SK-N-MC (cell line): ENCODE results near the gene MRPL55.

Experiments
- EZH2 ChIP-seq: fragments of 200-600 bp; sonication (generic); IDR thresholded peaks from one replicate; pipeline ENCODE4 v1.6.1; 2017; ENCODE audit warnings: antibody characterized with exemption
- POLR2AphosphoS5 ChIP-seq: IDR thresholded peaks from 2 replicates; pipeline ENCODE4 v1.6.1; 2012; ENCODE audit warnings: mild to moderate bottlenecking, low read depth, low read length, borderline replicate concordance

DNA sequence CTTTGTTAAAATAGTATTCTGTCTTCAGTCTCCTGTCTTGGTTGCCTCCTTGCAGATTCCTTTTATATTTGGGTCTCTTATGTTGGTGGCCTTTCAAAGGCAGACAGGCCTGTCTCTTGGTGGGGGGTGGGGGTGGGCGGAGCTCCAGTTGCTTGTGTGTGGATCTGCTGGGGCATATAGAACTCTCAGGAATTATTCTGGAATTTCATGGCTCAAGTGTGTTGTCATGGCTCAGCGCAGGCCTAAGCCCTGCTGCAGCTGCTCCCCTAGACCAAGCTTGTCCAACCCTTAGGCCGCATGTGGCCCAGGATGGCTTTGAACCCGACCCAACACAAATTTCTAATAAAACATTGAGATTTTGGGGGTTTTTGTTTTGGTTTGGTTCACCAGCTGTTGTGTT is 13.9 kb downstream of the MRPL55 start:
- TF ChIP-seq POLR2AphosphoS5 (no peak), EZH2 (no peak)
